ENCODE data around the gene BACH2. TPM values are rescaled to one million over a fixed set of nuclear protein-coding genes. Genes with fewer than 3 reads are reported as not detected.
A peak's percentile ranks its signal among the peaks of the same experiment; 100 is the strongest.

The BACH2 gene
- total RNA-seq, 4 donors from 2014 or later, result 9.3 to 34.5 (median 11.1) TPM

- 49 to 69% methylated on average over 2 of the region's 2 CpGs for WGBS, 2 donors
Observed at GRCh38 chr6:90226257-90226656, 70.4 kb downstream of the BACH2 start.

GRCh38 chr6:90224196-90224595 lies 72.4 kb downstream of the BACH2 start:
- TF ChIP-seq CTCF (IDR thresholded peaks at IDR 0.05) (no peak), POLR2A (IDR thresholded peaks at IDR 0.05) (no peak)
- DNase-seq (ENCODE audit: low spot score in 2 of 2), result no peak
- WGBS, 2 donors, result 74 to 82% methylated on average over 1 of the region's 1 CpG
- intact Hi-C loops (cut with DNase I; ENCODE audit: low total_unique reads), result no loop called here
- no peak overlapping the region for H3K4me3 ChIP-seq (ENCODE audit: low read depth, poor library complexity, severe bottlenecking)

More at GRCh38 chr6:90226257-90226656, 70.4 kb downstream of the BACH2 start:
- DNase-seq (ENCODE audit: low spot score in 2 of 2), result no peak
- TF ChIP-seq CTCF (IDR thresholded peaks at IDR 0.05) (no peak), POLR2A (IDR thresholded peaks at IDR 0.05) (no peak)
- intact Hi-C loops (cut with DNase I; ENCODE audit: low total_unique reads), result no loop called here
- no peak overlapping the region for H3K4me3 ChIP-seq (ENCODE audit: low read depth, poor library complexity, severe bottlenecking)

GRCh38 chr6:90222724-90223198 lies 73.9 kb downstream of the BACH2 start:
- 90 to 93% methylated on average over 10 of the region's 10 CpGs for WGBS, 2 donors
- peak in 1 of 2 donors; percentile 54 for DNase-seq (ENCODE audit: low spot score in 2 of 2)
- TF ChIP-seq POLR2A (IDR thresholded peaks at IDR 0.05), result no peak
- no peak for TF ChIP-seq CTCF (IDR thresholded peaks at IDR 0.05)
- intact Hi-C loops (cut with DNase I; ENCODE audit: low total_unique reads), result no loop called here
- no peak overlapping the region for H3K4me3 ChIP-seq (ENCODE audit: low read depth, poor library complexity, severe bottlenecking)

GRCh38 chr6:90222008-90222407 lies 74.6 kb downstream of the BACH2 start:
- H3K4me3 ChIP-seq (ENCODE audit: low read depth, poor library complexity, severe bottlenecking), result no peak overlapping the region
- intact Hi-C loops (cut with DNase I; ENCODE audit: low total_unique reads), result no loop called here
- 87 to 97% methylated on average over 1 of the region's 1 CpG for WGBS, 2 donors
- DNase-seq (ENCODE audit: low spot score in 2 of 2), result no peak
- TF ChIP-seq CTCF (IDR thresholded peaks at IDR 0.05) (no peak), POLR2A (IDR thresholded peaks at IDR 0.05) (no peak)

GRCh38 chr6:90221403-90221802 lies 75.2 kb downstream of the BACH2 start:
- TF ChIP-seq CTCF (IDR thresholded peaks at IDR 0.05) (no peak), POLR2A (IDR thresholded peaks at IDR 0.05) (no peak)
- peak in 1 of 2 donors; percentile 25 for DNase-seq (ENCODE audit: low spot score in 2 of 2)
- 89 to 92% methylated on average over 4 of the region's 4 CpGs for WGBS, 2 donors
- no peak overlapping the region for H3K4me3 ChIP-seq (ENCODE audit: low read depth, poor library complexity, severe bottlenecking)
- intact Hi-C loops (cut with DNase I; ENCODE audit: low total_unique reads), result no loop called here

GRCh38 chr6:90220273-90220672 lies 76.4 kb downstream of the BACH2 start:
- 48 to 53% methylated on average over 1 of the region's 1 CpG for WGBS, 2 donors
- DNase-seq (ENCODE audit: low spot score in 2 of 2), result no peak

More at GRCh38 chr6:90220273-90220672, 76.4 kb downstream of the BACH2 start:
- TF ChIP-seq CTCF (IDR thresholded peaks at IDR 0.05) (no peak), POLR2A (IDR thresholded peaks at IDR 0.05) (no peak)
- intact Hi-C loops (cut with DNase I; ENCODE audit: low total_unique reads), result no loop called here
- no peak overlapping the region for H3K4me3 ChIP-seq (ENCODE audit: low read depth, poor library complexity, severe bottlenecking)
